HG03354 (cell line): Measurements from ENCODE around the gene NOX4.
A peak's percentile ranks its signal among the peaks of the same experiment; 100 is the strongest.
"Not testable (repeated sequence)": the region's sequence is repeated elsewhere in the genome, so short reads cannot be mapped to it uniquely, and the experiment has no call there.

Experiments used
- ATAC-seq: cut with Tn5 transposase; IDR thresholded peaks from one replicate; pipeline ENCODE4 v1.9.1; 2021; ENCODE audit warnings: mild to moderate bottlenecking; ENCODE audit not compliant: unreplicated experiment, poor library complexity, severe bottlenecking

Gene NOX4

GRCh38 chr11:89477175-89477574 lies 14.0 kb downstream of the NOX4 start:
- ATAC-seq, result no peak

DNA sequence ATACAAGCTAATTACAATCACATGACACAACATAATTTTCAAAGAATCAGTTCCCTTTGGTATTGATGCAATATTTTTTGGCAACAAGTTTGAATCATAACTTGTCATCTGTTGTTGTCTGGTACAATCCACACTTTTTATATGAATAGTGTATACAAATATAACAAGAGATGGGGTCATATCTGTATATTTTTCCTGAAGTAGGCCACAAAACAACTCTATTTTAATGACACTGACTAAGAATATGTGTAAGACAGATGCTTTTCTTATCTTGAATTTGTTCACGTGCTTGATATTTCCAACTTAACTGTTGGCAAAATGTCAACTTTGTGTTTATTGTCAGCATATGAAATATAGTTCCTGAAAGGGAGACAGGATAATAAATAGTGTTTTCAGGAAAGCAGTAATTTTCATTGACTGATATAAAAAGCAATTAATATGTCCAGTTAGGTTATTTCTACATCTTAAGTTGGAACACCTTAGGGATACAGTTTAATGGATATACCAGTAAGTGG lies 27.9 kb downstream of the NOX4 start:
- no peak for ATAC-seq

DNA sequence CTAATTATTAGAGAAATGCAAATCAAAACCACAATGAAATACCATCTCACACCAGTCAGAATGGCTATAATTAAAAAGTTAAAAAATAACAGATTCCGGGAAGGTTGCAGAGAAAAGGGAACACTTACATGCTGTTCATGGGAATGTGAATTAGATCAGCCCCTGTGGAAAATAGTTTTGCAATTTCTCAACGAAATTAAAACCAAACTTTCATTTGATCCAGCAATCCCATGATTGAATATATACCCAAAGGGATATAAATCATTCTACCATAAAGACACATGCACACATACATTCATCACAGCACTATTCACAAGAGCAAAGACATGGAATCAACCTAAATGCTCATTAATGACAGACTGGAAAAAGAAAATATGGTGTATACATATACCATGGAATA lies 32.5 kb downstream of the NOX4 start:
- no peak for ATAC-seq

DNA sequence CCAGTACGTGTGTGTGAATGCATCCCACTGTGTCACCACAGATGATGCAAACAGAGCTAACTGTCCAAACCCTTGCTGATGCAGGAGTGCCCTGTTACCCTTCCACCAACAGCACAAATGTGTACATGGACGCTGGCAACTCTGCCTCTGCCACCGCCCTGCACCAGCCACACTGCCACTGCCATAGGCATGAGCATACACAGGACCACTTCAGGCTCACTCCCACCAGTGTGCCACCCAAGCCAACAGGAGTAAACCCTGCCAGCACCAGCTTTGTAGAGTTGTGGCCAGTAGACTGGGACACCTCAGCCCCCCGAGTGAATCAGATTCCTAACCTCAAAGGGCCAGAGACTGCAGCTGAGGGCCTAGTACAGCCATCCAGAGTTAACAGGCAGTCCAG lies 34.0 kb downstream of the NOX4 start:
- ATAC-seq, result no peak

DNA sequence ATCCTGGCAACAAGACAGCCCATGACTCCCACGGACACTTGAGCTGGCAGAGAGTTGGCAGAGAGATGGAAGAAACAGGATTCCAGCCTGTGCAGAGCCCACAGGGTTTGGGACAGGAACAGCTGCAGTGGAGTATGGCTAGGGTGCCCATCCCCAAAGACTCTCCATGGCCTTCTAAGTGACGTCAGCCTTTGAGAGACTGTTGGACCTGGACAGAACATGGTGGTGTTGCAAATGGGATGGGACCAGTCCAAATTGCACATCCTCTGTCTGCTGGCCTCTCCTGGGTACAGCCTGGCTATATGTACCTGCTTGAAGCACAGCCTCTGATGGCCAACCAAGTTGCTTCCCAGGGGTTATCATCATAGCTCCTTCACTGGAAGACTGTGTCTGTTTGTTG lies 34.5 kb downstream of the NOX4 start:
- no peak for ATAC-seq

- ATAC-seq, result no peak
Observed at GRCh38 chr11:89452780-89453179, 38.4 kb downstream of the NOX4 start.

DNA sequence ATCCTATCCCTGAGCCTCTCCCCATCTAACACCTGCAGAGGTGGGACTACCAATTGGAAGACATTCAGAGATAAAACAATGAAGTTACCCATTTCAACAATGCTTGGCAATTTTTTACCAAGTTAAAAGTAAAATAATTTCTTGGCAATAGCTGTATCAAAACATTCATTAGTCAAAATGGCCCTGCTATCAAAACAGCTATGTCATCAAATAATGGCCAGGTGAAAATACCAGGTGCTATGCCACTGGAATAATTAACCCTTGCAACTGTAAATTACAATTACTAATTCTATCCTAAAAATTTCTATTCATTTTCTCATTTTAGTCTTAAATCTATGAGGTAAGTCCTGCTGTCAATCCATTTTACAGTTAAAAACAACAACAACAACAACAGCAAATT lies 43.3 kb downstream of the NOX4 start:
- ATAC-seq, result no peak

- ATAC-seq, result no peak
Observed at GRCh38 chr11:89443361-89444322, 47.5 kb downstream of the NOX4 start.

- ATAC-seq, result no peak
Observed at GRCh38 chr11:89442801-89443200, 48.4 kb downstream of the NOX4 start.

GRCh38 chr11:89441606-89442005 lies 49.6 kb downstream of the NOX4 start:
- ATAC-seq, result no peak

- ATAC-seq, result no peak
Observed at GRCh38 chr11:89437317-89437716, 53.9 kb downstream of the NOX4 start.

GRCh38 chr11:89436071-89436470 lies 55.1 kb downstream of the NOX4 start:
- ATAC-seq, result no peak

DNA sequence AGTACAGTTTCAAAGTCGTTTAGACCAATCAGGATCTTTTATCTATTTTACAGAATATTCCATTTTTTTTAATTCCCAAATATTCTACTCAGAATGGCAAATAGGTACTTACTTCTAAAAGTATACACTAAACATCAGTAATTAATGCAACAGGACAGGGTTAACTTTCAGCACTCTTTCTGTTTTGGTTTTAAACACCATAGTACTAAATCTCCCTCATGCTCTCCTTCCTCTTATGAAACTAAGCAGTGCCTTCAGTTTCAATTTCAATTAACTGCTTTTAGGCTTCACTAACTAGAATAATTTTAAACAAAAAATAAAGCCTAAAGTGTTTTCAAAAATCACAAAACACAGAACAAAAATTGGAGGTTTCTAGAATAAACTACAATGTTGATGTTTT lies 57.9 kb downstream of the NOX4 start:
- ATAC-seq, result peak; percentile 77

- not testable (repeated sequence) for ATAC-seq
Observed at GRCh38 chr11:89432182-89432581, 59.0 kb downstream of the NOX4 start.

DNA sequence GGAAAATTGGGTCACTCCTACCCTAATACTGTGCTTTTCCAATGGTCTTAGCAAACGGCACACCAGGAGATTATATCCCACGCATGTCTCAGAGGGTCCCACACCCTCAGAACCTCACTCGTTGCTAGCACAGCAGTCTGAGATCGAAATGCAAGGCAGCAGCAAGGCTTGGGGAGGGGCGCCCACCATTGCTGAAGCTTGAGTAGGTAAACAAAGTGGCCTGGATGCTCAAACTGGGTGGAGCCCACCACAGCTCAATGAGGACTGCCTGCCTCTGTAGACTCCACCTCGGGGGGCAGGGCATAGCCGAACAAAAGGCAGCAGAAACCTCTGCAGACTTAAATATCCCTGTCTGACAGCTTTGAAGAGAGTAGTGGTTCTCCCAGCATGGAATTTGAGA lies 64.7 kb downstream of the NOX4 start:
- not testable (repeated sequence) for ATAC-seq

GRCh38 chr11:89421718-89422117 lies 69.5 kb downstream of the NOX4 start:
- no peak for ATAC-seq

- no peak for ATAC-seq
Observed at GRCh38 chr11:89420981-89421380, 70.2 kb downstream of the NOX4 start.

- no peak for ATAC-seq
Observed at GRCh38 chr11:89416961-89417360, 74.2 kb downstream of the NOX4 start.

- ATAC-seq, result not testable (repeated sequence)
Observed at GRCh38 chr11:89411112-89411511, 80.1 kb downstream of the NOX4 start.

DNA sequence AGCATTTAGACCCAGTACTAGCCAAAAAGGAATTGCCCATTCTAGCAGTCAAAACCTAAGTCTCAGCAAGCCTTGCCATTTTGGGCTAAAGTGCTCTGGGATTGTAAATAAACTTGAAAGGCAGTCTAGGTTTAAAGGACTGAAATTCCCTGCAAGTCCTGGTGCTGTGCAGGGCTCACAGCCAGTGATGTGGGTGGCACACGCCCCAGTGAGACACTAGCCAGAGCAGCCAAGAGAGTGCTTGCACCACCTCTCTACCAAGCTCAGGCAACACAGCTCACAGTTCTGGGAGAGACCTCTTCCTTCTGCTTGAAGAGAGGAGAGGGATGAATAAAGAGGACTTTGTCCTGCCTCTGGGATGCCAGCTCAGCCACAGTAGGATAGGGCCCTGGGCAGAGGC lies 80.5 kb downstream of the NOX4 start:
- not testable (repeated sequence) for ATAC-seq

DNA sequence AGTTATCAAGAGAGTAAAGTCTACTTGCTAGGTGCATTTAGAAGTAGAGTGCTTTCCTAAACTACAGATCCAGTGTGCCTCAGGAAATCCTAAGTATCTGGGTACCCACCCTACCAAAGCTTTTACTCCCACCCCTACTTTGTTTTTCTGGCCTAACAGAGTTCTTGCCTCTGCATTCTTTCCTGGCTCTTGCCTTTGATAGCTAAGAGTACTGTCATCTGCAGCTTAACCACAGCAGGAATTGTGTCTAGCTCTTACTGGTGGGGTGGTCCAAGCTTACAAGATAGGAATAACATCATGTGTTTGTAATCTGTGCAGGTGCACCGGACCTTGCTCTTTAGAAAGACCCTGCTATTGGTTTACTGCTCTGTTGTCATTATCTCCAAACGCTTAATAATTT lies 82.7 kb downstream of the NOX4 start:
- not testable (repeated sequence) for ATAC-seq
